Neural cell (in vitro differentiated cells): ENCODE measurements around the gene HPS1. TPM values are rescaled to one million over a fixed set of nuclear protein-coding genes. Genes with fewer than 3 reads are reported as not detected.

Experiments
- H2AFZ ChIP-seq: fragments of 200-600, 300-800 bp; sonication (generic), shearing (Covaris generic); 2 replicates; pipeline ENCODE4 v1.6.0; 2014; ENCODE audit warnings: low read depth, mild to moderate bottlenecking, antibody characterized with exemption, low read length, moderate library complexity
- H3F3A ChIP-seq: fragments of 200-600 bp; shearing (Covaris generic); 2 replicates; pipeline ENCODE4 v1.6.1; 2016; ENCODE audit warnings: mild to moderate bottlenecking, moderate library complexity, mixed read lengths, antibody characterized with exemption, low read length; ENCODE audit not compliant: insufficient read depth, poor library complexity, severe bottlenecking
- H3K27ac ChIP-seq: fragments of 200-600, 300-800 bp; sonication (generic), shearing (Covaris generic); 2 replicates; pipeline ENCODE4 v1.5.1; 2014; ENCODE audit warnings: mild to moderate bottlenecking, low read length, moderate library complexity
- H3K27me3 ChIP-seq: fragments of 300-800, 200-600 bp; sonication (generic), shearing (Covaris generic); 2 replicates; pipeline ENCODE4 v1.6.0; 2014; ENCODE audit warnings: mild to moderate bottlenecking, low read depth, low read length, moderate library complexity; ENCODE audit not compliant: insufficient read depth
- H3K36me3 ChIP-seq: fragments of 300-800, 200-600 bp; sonication (generic), shearing (Covaris generic); 2 replicates; pipeline ENCODE4 v1.5.1; 2014; ENCODE audit warnings: mild to moderate bottlenecking, antibody characterized with exemption, low read length, moderate library complexity; ENCODE audit not compliant: insufficient read depth
- H3K4me2 ChIP-seq: fragments of 300-800, 200-600 bp; sonication (generic), shearing (Covaris generic); 2 replicates; pipeline ENCODE4 v1.6.0; 2014; ENCODE audit warnings: mild to moderate bottlenecking, low read length
- H3K4me3 ChIP-seq: fragments of 300-800, 200-600 bp; sonication (generic), shearing (Covaris generic); 2 replicates; pipeline ENCODE4 v1.5.1; 2014; ENCODE audit warnings: mild to moderate bottlenecking, low read length, moderate library complexity
- H3K79me2 ChIP-seq: fragments of 200-600 bp; shearing (Covaris generic); replicated peaks from 2 replicates; pipeline ENCODE4 v1.6.0; 2014; ENCODE audit warnings: mild to moderate bottlenecking, low read length, moderate library complexity; ENCODE audit not compliant: insufficient read depth
- H3K9ac ChIP-seq: fragments of 300-800, 200-600 bp; sonication (generic), shearing (Covaris generic); 2 replicates; pipeline ENCODE4 v1.6.1; 2016; ENCODE audit warnings: mild to moderate bottlenecking, low read length, mixed read lengths
- H3K9me2 ChIP-seq: fragments of 200-600 bp; shearing (Covaris generic); 2 replicates; pipeline ENCODE4 v1.6.1; 2016; ENCODE audit warnings: mild to moderate bottlenecking, low read length, mixed read lengths; ENCODE audit not compliant: insufficient read depth
- H3K9me3 ChIP-seq: fragments of 200-600, 300-800 bp; sonication (generic), shearing (Covaris generic); 2 replicates; pipeline ENCODE4 v1.6.1; 2016; ENCODE audit warnings: mild to moderate bottlenecking, mixed run types, low read length, moderate library complexity, mixed read lengths
- H4K20me1 ChIP-seq: fragments of 200-600 bp; shearing (Covaris generic); 2 replicates; pipeline ENCODE4 v1.6.1; 2016; ENCODE audit warnings: mild to moderate bottlenecking, mixed run types; ENCODE audit not compliant: insufficient read depth
- CTCF ChIP-seq: fragments of 450-650 bp; IDR thresholded peaks from 2 replicates; pipeline ENCODE4 v1.5.1; 2014; ENCODE audit warnings: antibody characterized with exemption, mild to moderate bottlenecking, moderate library complexity; ENCODE audit not compliant: poor library complexity, severe bottlenecking
- EP300 ChIP-seq: fragments of 450-650 bp; conservative IDR thresholded peaks from 2 replicates; pipeline ENCODE4 v1.6.1; 2014; ENCODE audit warnings: antibody characterized with exemption, mild to moderate bottlenecking, moderate library complexity; ENCODE audit not compliant: poor library complexity, severe bottlenecking
- EZH2 ChIP-seq: fragments of 200-600, 300-800 bp; shearing (Covaris generic), sonication (generic); IDR thresholded peaks from 2 replicates; pipeline ENCODE4 v1.6.1; 2014; ENCODE audit warnings: antibody characterized with exemption, low read length, borderline replicate concordance, mild to moderate bottlenecking; ENCODE audit not compliant: insufficient read depth, poor library complexity, severe bottlenecking
- MXI1 ChIP-seq: fragments of 450-650 bp; conservative IDR thresholded peaks from 2 replicates; pipeline ENCODE4 v1.6.1; 2014; ENCODE audit warnings: antibody characterized with exemption, mild to moderate bottlenecking; ENCODE audit not compliant: poor library complexity, severe bottlenecking
- POLR2AphosphoS5 ChIP-seq: IDR thresholded peaks from 2 replicates; pipeline ENCODE4 v1.6.1; 2012
- RAD21 ChIP-seq: fragments of 450-650 bp; conservative IDR thresholded peaks from 2 replicates; pipeline ENCODE4 v1.6.1; 2014; ENCODE audit warnings: antibody characterized with exemption, mild to moderate bottlenecking, moderate library complexity
- SMC3 ChIP-seq: fragments of 450-650 bp; conservative IDR thresholded peaks from 2 replicates; pipeline ENCODE4 v1.6.1; 2014; ENCODE audit warnings: antibody characterized with exemption, mild to moderate bottlenecking, moderate library complexity; ENCODE audit not compliant: poor library complexity
- TAF1 ChIP-seq: IDR thresholded peaks from 2 replicates; pipeline ENCODE4 v1.6.1; 2012; ENCODE audit warnings: low read depth
- polyA plus RNA-seq: library from polyadenylated mRNA; depleted of rRNA; stranded (reverse); fragments of >200 nt; gene quantifications from 2 replicates; pipeline ENCODE4 v1.2.3, GENCODE V29; 2014
- TF ChIP-seq, protein P1 (sequence below): IDR thresholded peaks from 2 replicates; pipeline ENCODE4 v1.6.1; 2012; ENCODE audit warnings: borderline replicate concordance

HPS1 gene
- polyA plus RNA-seq, 1 donor from 2014 or later = 1.4 TPM

DNA sequence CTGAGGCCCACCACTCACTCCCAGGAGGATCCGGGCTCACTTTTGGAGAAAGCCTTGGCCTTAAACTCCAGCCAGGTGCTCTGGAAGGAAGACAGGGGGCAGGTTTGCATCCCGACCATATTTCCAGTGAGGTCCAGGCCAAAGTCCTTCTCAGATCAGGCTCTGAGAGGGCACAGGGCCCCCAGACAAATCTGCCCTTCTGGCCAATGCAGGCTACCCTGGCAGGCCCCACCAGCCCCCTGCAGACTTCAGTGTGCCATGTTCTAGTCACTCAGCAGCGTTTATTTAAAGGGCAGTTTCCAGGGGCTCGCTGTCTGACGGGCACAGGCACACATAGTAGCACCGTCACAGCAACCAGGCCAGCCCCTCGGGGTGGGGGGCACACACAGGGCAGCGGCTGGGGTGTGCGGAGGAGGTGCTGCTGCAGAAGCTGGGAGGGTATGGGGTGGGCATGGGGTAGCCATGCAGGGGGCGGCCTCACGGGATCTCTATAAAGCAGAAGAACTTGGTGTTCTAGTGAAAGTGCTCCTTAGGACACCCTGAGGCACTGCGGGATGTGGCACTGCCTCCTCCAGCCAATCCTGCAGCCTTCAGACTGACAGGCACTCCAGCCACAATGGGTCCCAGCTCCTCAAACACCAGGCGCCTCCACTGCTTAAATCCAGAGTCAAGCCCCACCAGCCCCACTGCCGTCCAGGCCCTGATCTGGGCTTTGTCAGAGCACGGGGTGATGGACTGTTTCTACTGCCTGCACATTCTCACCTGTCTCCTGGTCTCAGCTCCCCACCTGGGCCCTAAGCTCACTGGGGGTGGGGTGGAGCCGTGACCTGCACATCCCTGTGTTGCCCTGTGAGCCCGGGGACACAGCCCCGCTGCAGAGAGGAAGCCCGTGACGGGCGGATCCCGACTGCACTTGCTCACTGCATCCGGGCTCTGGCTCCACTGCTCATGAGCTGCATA lies 22.2 kb downstream of the HPS1 start:
- Histone ChIP-seq H3K27ac (no peak overlapping the region), H3K79me2 (no peaks in the 10 kb centered on the region), H3K36me3 (no peaks in the 10 kb centered on the region), H3K9me2 (no peaks in the 10 kb centered on the region), H3K27me3 (no peaks in the 10 kb centered on the region), H4K20me1 (no peaks in the 10 kb centered on the region), H3F3A (no peaks in the 10 kb centered on the region), H3K9me3 (no peaks in the 10 kb centered on the region), H2AFZ (no peak overlapping the region), H3K9ac (no peak overlapping the region), H3K4me2 (no peak overlapping the region), H3K4me3 (no peak overlapping the region)
- TF ChIP-seq TAF1 (no peak), EZH2 (no peak), SMC3 (no peak), MXI1 (no peak), POLR2AphosphoS5 (no peak), EP300 (no peak), RAD21 (no peak), CTCF (no peak)
- TF ChIP-seq, protein P1, sequence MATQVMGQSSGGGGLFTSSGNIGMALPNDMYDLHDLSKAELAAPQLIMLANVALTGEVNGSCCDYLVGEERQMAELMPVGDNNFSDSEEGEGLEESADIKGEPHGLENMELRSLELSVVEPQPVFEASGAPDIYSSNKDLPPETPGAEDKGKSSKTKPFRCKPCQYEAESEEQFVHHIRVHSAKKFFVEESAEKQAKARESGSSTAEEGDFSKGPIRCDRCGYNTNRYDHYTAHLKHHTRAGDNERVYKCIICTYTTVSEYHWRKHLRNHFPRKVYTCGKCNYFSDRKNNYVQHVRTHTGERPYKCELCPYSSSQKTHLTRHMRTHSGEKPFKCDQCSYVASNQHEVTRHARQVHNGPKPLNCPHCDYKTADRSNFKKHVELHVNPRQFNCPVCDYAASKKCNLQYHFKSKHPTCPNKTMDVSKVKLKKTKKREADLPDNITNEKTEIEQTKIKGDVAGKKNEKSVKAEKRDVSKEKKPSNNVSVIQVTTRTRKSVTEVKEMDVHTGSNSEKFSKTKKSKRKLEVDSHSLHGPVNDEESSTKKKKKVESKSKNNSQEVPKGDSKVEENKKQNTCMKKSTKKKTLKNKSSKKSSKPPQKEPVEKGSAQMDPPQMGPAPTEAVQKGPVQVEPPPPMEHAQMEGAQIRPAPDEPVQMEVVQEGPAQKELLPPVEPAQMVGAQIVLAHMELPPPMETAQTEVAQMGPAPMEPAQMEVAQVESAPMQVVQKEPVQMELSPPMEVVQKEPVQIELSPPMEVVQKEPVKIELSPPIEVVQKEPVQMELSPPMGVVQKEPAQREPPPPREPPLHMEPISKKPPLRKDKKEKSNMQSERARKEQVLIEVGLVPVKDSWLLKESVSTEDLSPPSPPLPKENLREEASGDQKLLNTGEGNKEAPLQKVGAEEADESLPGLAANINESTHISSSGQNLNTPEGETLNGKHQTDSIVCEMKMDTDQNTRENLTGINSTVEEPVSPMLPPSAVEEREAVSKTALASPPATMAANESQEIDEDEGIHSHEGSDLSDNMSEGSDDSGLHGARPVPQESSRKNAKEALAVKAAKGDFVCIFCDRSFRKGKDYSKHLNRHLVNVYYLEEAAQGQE = no peak

GRCh38 chr10:98423691-98424120 lies 23.0 kb downstream of the HPS1 start:
- Histone ChIP-seq H3K27ac (no peak overlapping the region), H3K9ac (no peak overlapping the region), H3K27me3 (no peaks in the 10 kb centered on the region), H4K20me1 (no peaks in the 10 kb centered on the region), H3K79me2 (no peaks in the 10 kb centered on the region), H3K36me3 (no peaks in the 10 kb centered on the region), H3K4me2 (no peak overlapping the region), H3K9me2 (no peaks in the 10 kb centered on the region), H3K4me3 (no peak overlapping the region), H3K9me3 (no peaks in the 10 kb centered on the region), H3F3A (no peaks in the 10 kb centered on the region), H2AFZ (no peak overlapping the region)
- TF ChIP-seq MXI1 (no peak), RAD21 (no peak), CTCF (no peak), SMC3 (no peak), EZH2 (no peak), POLR2AphosphoS5 (no peak)
- TF ChIP-seq, protein P1 = no peak
